Endothelial cell (in vitro differentiated cells): ENCODE measurements around the gene AKAP7. TPM values are rescaled to one million over a fixed set of nuclear protein-coding genes. Genes with fewer than 3 reads are reported as not detected.

Experiments
- DNase-seq: peaks from one replicate; pipeline ENCODE4 v3.0.0; 2021; ENCODE audit warnings: low spot score
- H3K27ac Mint-ChIP-seq: one replicate; pipeline ENCODE4 v1.8.0; 2021; ENCODE audit warnings: mixed read lengths, inconsistent platforms; ENCODE audit not compliant: unreplicated experiment
- H3K27me3 Mint-ChIP-seq: one replicate; pipeline ENCODE4 v1.8.0; 2021; ENCODE audit warnings: mild to moderate bottlenecking, moderate library complexity, mixed read lengths, inconsistent platforms; ENCODE audit not compliant: unreplicated experiment
- H3K36me3 Mint-ChIP-seq: one replicate; pipeline ENCODE4 v1.8.0; 2021; ENCODE audit warnings: mild to moderate bottlenecking, low read depth, mixed read lengths, inconsistent platforms; ENCODE audit not compliant: unreplicated experiment
- H3K4me1 Mint-ChIP-seq: one replicate; pipeline ENCODE4 v1.8.0; 2021; ENCODE audit warnings: mild to moderate bottlenecking, mixed read lengths, inconsistent platforms; ENCODE audit not compliant: unreplicated experiment
- H3K4me3 Mint-ChIP-seq: one replicate; pipeline ENCODE4 v1.8.0; 2021; ENCODE audit warnings: mild to moderate bottlenecking, mixed read lengths, inconsistent platforms; ENCODE audit not compliant: unreplicated experiment
- H3K9me3 Mint-ChIP-seq: one replicate; pipeline ENCODE4 v1.8.0; 2021; ENCODE audit warnings: mixed read lengths, inconsistent platforms; ENCODE audit not compliant: unreplicated experiment
- CTCF ChIP-seq: fragments of 200-600 bp; sonication (generic); IDR thresholded peaks from one replicate; pipeline ENCODE4 v1.5.0; 2021; ENCODE audit warnings: antibody characterized with exemption; ENCODE audit not compliant: unreplicated experiment
- total RNA-seq: library from RNA; stranded (reverse); fragmentation: NEBNext Ultra II Directional; extraction: Animal tissue kit (Norgen Biotek cat#: 25700); gene quantifications from one replicate; pipeline ENCODE4 v1.2.1, GENCODE V29; 2021; ENCODE audit not compliant: unreplicated experiment

Gene AKAP7
- total RNA-seq, 1 donor from 2014 or later: 5.2 TPM

DNA sequence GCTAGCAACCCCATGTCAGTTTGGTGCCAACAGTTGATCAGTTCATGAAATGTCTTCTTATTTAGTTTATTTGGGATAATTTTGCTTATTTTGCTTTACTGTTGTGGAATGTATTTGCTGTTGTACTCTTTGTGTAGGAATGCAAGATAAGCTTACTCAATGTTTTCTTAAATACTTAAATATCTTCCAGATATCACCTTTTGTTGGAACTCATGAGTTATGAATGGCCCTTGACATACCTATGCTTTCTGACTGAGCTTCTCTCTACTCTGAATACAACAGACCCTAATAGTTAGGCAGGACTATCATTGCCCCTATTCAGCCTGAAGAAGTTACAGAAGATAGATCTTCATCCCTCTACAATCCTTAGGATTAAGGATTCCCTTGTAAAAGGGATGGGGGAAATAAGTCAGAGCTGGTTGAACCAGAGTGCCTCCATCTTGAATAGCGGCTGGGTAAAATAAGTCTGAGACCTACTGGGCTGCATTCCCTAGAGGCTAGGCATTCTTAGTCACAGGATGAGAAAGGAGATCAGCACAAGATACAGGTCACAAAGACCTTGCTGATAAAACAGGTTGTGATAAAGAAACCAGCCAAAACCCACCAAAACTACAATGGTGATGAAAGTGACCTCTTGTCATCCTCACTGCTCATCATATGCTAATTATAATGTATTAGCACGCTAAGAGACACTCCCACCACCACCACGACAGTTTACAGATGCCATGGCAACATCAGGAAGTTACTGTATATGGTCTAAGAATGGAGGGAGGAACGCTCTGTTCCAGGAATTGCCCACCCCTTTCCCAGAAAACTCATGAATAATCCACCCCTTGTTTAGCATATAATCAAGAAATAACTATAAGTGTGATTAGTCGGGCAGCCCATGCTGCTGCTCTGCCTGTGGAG is 196.9 kb downstream of the AKAP7 start:
- no peaks in the 10 kb centered on the region for H3K36me3 Mint-ChIP-seq
- H3K4me3 Mint-ChIP-seq: no peak overlapping the region
- peaks cover 13% of the 10 kb centered on the region for H3K4me1 Mint-ChIP-seq
- TF ChIP-seq CTCF: no peak
- H3K27ac Mint-ChIP-seq: peak overlapping the region; percentile 85
- H3K27me3 Mint-ChIP-seq: no peaks in the 10 kb centered on the region
- no peaks in the 10 kb centered on the region for H3K9me3 Mint-ChIP-seq
- DNase-seq: peak; percentile 14

Other genes with a start within 250 kb of the AKAP7 start
- 314 TPM for gene EPB41L2, start 72.2 kb upstream of the AKAP7 start, total RNA-seq